ENCODE results near the gene GALNT15. TPM values are rescaled to one million over a fixed set of nuclear protein-coding genes. Genes with fewer than 3 reads are reported as not detected.
A peak's percentile ranks its signal among the peaks of the same experiment; 100 is the strongest.

GALNT15 gene
- total RNA-seq, 1 donor from 2014 or later = 9.8 TPM

GRCh38 chr3:16132928-16133327 is 41.6 kb upstream of the GALNT15 start:
- Histone ChIP-seq H3K4me3 (no peak overlapping the region), H3K9me3 (no peaks in the 10 kb centered on the region), H3K36me3 (no peaks in the 10 kb centered on the region), H3K4me1 (peaks cover 12% of the 10 kb centered on the region), H3K27me3 (ENCODE audit: low read depth) (no peaks in the 10 kb centered on the region), H3K27ac (peak overlapping the region; percentile 8)
- ATAC-seq (no peak), DNase-seq (no peak)
- intact Hi-C loops (cut with DNase I) = no loop called here
- no peak for TF ChIP-seq CTCF (IDR thresholded peaks at IDR 0.05)

DNA sequence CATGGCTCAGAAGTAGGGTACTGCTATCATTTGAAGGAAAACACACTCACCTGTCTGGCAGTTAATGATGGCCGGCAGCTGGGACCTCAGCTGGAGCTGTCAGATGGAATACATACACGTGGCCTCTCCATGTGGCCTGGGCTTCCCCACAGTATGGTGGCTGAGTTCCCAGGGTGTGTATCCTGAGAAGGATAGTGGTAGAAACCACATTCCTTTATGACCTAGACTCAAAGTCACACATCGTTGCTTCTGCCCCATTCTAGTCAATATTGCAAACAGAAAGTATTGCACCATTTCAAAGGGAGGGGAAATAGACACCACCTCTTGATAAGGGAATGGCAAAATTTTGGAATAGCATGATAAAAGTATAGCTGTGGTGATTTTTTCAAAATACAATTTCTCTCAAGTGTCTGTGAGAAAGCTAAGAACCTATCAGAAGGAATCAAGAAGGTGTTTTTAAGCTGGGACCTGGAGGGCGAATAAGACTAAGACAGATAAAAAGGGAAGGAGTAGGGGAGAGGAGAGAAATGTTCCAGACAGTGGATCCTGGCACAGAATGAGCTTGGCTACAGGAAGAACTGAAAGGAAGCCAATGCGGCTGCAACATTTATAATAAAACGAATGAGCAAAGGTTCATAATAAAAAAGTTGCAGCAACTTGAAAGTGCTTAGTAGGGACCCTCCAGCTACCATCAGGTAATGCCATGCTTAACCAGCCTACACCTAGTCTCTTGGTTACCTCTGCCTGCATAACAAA is 40.1 kb upstream of the GALNT15 start:
- intact Hi-C loops (cut with DNase I) = no loop called here
- Histone ChIP-seq H3K27me3 (ENCODE audit: low read depth) (no peaks in the 10 kb centered on the region), H3K4me3 (no peak overlapping the region), H3K27ac (no peak overlapping the region), H3K9me3 (no peaks in the 10 kb centered on the region), H3K36me3 (no peaks in the 10 kb centered on the region), H3K4me1 (peaks cover 12% of the 10 kb centered on the region)
- DNase-seq = no peak
- no peak for ATAC-seq
- TF ChIP-seq CTCF (IDR thresholded peaks at IDR 0.05) = no peak

- ATAC-seq = no peak
- intact Hi-C loops (cut with DNase I) = no loop called here
- Histone ChIP-seq H3K4me1 (peaks cover 18% of the 10 kb centered on the region), H3K27me3 (ENCODE audit: low read depth) (no peaks in the 10 kb centered on the region), H3K36me3 (no peaks in the 10 kb centered on the region), H3K27ac (no peak overlapping the region), H3K9me3 (no peaks in the 10 kb centered on the region), H3K4me3 (no peak overlapping the region)
- DNase-seq = no peak
- no peak for TF ChIP-seq CTCF (IDR thresholded peaks at IDR 0.05)
These were observed 38.4 kb upstream of the GALNT15 start for GRCh38 chr3:16136055-16136454.

- ATAC-seq = no peak
These were observed 37.4 kb upstream of the GALNT15 start for GRCh38 chr3:16137044-16137443.

DNA sequence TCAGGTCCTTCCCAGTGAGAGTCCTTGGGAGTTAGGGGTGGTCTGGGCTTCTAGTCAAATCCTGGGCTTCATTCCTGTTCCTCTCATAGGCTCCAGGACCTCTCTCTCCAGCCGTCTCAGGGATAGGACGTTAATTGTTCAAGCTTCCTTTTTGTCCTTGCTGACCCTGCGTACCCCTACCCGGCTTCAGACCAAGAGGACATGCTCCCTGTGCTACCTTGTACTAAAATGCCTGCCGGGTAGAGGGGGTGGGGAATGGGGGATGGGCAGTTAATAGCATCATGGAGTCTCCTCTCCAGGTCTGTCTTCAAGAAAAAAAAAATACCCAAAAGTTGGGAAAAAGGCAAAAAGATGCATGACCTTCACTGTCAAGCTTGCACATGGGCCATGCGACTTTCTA is 36.5 kb upstream of the GALNT15 start:
- Histone ChIP-seq H3K36me3 (no peaks in the 10 kb centered on the region), H3K27ac (no peak overlapping the region), H3K27me3 (ENCODE audit: low read depth) (no peaks in the 10 kb centered on the region), H3K4me3 (no peak overlapping the region), H3K4me1 (peaks cover 14% of the 10 kb centered on the region), H3K9me3 (no peaks in the 10 kb centered on the region)
- TF ChIP-seq CTCF (IDR thresholded peaks at IDR 0.05) = no peak
- intact Hi-C loops (cut with DNase I) = no loop called here
- no peak for DNase-seq
- no peak for ATAC-seq

More at GRCh38 chr3:16137044-16137443, 37.4 kb upstream of the GALNT15 start:
- no peak for DNase-seq
- peaks cover 18% of the 10 kb centered on the region for H3K4me1 ChIP-seq
- TF ChIP-seq CTCF (IDR thresholded peaks at IDR 0.05) = no peak
- no peaks in the 10 kb centered on the region for H3K27me3 ChIP-seq (ENCODE audit: low read depth)
- H3K27ac ChIP-seq = peak overlapping the region; percentile 9
- H3K4me3 ChIP-seq = no peak overlapping the region
- intact Hi-C loops (cut with DNase I) = no loop called here
- no peaks in the 10 kb centered on the region for H3K9me3 ChIP-seq
- no peaks in the 10 kb centered on the region for H3K36me3 ChIP-seq
